Type B pancreatic cell (in vitro differentiated cells): ENCODE data around the gene SHB. TPM values are rescaled to one million over a fixed set of nuclear protein-coding genes. Genes with fewer than 3 reads are reported as not detected.

Experiments
- DNase-seq: peaks from one replicate; pipeline ENCODE4 v3.0.0; 2021; ENCODE audit warnings: mixed read lengths; ENCODE audit not compliant: unreplicated experiment; ENCODE audit errors: extremely low spot score
- H3K27ac Mint-ChIP-seq: 2 replicates; pipeline ENCODE4 v1.8.0; 2021; ENCODE audit warnings: mild to moderate bottlenecking, mixed read lengths
- H3K27me3 Mint-ChIP-seq: 2 replicates; pipeline ENCODE4 v1.8.0; 2021; ENCODE audit warnings: mixed read lengths
- H3K36me3 Mint-ChIP-seq: 2 replicates; pipeline ENCODE4 v1.8.0; 2021; ENCODE audit warnings: mixed read lengths
- H3K4me1 Mint-ChIP-seq: one replicate; pipeline ENCODE4 v1.8.0; 2021; ENCODE audit warnings: mixed read lengths; ENCODE audit not compliant: unreplicated experiment
- H3K4me3 Mint-ChIP-seq: 2 replicates; pipeline ENCODE4 v1.8.0; 2021; ENCODE audit warnings: mild to moderate bottlenecking, mixed read lengths
- H3K9me3 Mint-ChIP-seq: 2 replicates; pipeline ENCODE4 v1.8.0; 2021; ENCODE audit warnings: mixed read lengths
- CTCF ChIP-seq: fragments of 200-600 bp; sonication (generic); conservative IDR thresholded peaks from 2 replicates; pipeline ENCODE4 v1.5.0; 2021; ENCODE audit warnings: antibody characterized with exemption, mild to moderate bottlenecking
- total RNA-seq: library from RNA; stranded (reverse); gene quantifications from 2 replicates; pipeline ENCODE4 v1.2.1, GENCODE V29; 2021; ENCODE audit warnings: low replicate concordance

Gene SHB
- total RNA-seq, 1 donor from 2014 or later = 14.4 TPM

GRCh38 chr9:38041564-38042243, 27.3 kb downstream of the SHB start:
- Mint-ChIP-seq H3K9me3 (no peaks in the 10 kb centered on the region), H3K4me3 (no peak overlapping the region), H3K27me3 (no peaks in the 10 kb centered on the region), H3K36me3 (no peaks in the 10 kb centered on the region), H3K4me1 (peaks cover 68% of the 10 kb centered on the region), H3K27ac (peak overlapping the region; percentile 79)
- TF ChIP-seq CTCF = no peak
- no peak for DNase-seq

GRCh38 chr9:38039907-38040682, 28.9 kb downstream of the SHB start:
- peak overlapping the region; percentile 50 for H3K27ac Mint-ChIP-seq
- no peak for TF ChIP-seq CTCF
- no peaks in the 10 kb centered on the region for H3K27me3 Mint-ChIP-seq
- peaks cover 55% of the 10 kb centered on the region for H3K4me1 Mint-ChIP-seq
- peak overlapping the region; percentile 17 for H3K4me3 Mint-ChIP-seq
- DNase-seq = no peak
- H3K9me3 Mint-ChIP-seq = no peaks in the 10 kb centered on the region
- H3K36me3 Mint-ChIP-seq = no peaks in the 10 kb centered on the region

- Mint-ChIP-seq H3K4me3 (peak overlapping the region; percentile 39), H3K36me3 (no peaks in the 10 kb centered on the region), H3K9me3 (no peaks in the 10 kb centered on the region), H3K4me1 (peaks cover 49% of the 10 kb centered on the region), H3K27me3 (no peaks in the 10 kb centered on the region), H3K27ac (peak overlapping the region; percentile 83)
- no peak for TF ChIP-seq CTCF
- no peak for DNase-seq
These were observed 29.7 kb downstream of the SHB start for GRCh38 chr9:38039090-38039906.

- Mint-ChIP-seq H3K36me3 (no peaks in the 10 kb centered on the region), H3K4me1 (peaks cover 46% of the 10 kb centered on the region), H3K9me3 (no peaks in the 10 kb centered on the region), H3K27me3 (no peaks in the 10 kb centered on the region), H3K27ac (peak overlapping the region; percentile 83), H3K4me3 (peak overlapping the region; percentile 39)
- no peak for TF ChIP-seq CTCF
- DNase-seq = no peak
These were observed 30.5 kb downstream of the SHB start for GRCh38 chr9:38038307-38039089.

- Mint-ChIP-seq H3K4me3 (no peak overlapping the region), H3K27ac (peak overlapping the region; percentile 83), H3K9me3 (no peaks in the 10 kb centered on the region), H3K36me3 (no peaks in the 10 kb centered on the region), H3K27me3 (no peaks in the 10 kb centered on the region), H3K4me1 (peaks cover 42% of the 10 kb centered on the region)
- TF ChIP-seq CTCF = no peak
- DNase-seq = no peak
These were observed 31.1 kb downstream of the SHB start for GRCh38 chr9:38037981-38038306.
